Transverse colon (tissue), 3 donors: Measurements from ENCODE around the gene TMEM178B.

Experiments used
- CTCF ChIP-seq, 5 experiments: fragments of 200-600 bp in 3 of 5; fragments of 450-650 bp in 2 of 5; sonication (generic) in 3 of 5; IDR thresholded peaks; 1 replicate in 2 of 5; 2 replicates in 3 of 5; pipeline ENCODE4 v1.5.1; 2016 to 2017; ENCODE audit warnings: antibody characterized with exemption in 5 of 5, inconsistent platforms in 3 of 5, mild to moderate bottlenecking in 2 of 5, moderate library complexity in 1 of 5
- EP300 ChIP-seq: sonication (generic); formaldehyde crosslinking; IDR thresholded peaks from one replicate; pipeline ENCODE4 v1.6.1; 2017; ENCODE audit warnings: antibody characterized with exemption, low read depth
- POLR2A ChIP-seq: fragments of 450-650 bp; IDR thresholded peaks from one replicate; pipeline ENCODE4 v1.6.1; 2016; ENCODE audit warnings: antibody characterized with exemption, mild to moderate bottlenecking, moderate library complexity

GRCh38 chr7:141272417-141272816 lies 198.6 kb downstream of the TMEM178B start:
- no peak for TF ChIP-seq EP300
- no peak for TF ChIP-seq CTCF (IDR thresholded peaks at IDR 0.05)
- no peak for TF ChIP-seq POLR2A
